HG03575 (cell line): ENCODE measurements around the gene TPD52L2.

Experiments used
- ATAC-seq: cut with Tn5 transposase; IDR thresholded peaks from one replicate; pipeline ENCODE4 v1.9.1; 2021; ENCODE audit not compliant: unreplicated experiment, insufficient number of reproducible peaks, low FRiP score; ENCODE audit errors: extremely low read depth

TPD52L2 gene

DNA sequence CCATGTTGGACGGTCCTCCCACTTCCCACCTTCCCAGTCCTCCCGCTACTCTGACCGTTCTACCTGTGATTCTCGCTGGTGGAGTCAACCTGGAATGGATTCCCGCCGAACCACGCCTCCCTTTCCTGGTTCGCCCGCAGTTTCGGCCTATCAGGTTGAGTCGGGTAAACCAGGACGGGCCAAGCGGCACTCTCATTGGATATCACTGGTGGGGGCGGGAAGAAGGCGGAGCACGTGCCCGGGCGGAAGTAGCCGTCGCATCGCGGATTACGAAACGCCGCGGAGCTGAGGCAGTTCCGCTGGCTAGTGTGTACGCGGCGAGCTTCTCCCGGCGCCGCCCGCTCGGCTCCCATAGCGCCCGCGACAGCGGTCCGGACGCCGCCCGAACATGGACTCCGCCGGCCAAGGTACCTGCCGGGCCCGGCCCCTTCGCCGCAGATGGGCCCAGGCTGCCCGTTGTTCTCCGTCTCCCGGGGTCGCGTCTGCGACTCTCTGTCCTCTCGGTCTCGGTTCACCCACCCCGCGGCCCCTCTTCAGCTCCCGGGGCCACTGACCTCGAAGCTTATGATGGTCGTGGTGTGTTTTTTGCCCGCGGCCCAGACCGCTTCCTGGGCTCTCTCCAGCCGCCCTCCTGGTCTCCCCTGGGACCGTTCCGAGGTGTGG is at the start of gene TPD52L2:
Gene TPD52L2, plus strand, starts transcription at position 293 of the 663 bp plus-strand sequence. Its CDS starts 96 bp downstream, at position 389.
- ATAC-seq: no peak

DNA sequence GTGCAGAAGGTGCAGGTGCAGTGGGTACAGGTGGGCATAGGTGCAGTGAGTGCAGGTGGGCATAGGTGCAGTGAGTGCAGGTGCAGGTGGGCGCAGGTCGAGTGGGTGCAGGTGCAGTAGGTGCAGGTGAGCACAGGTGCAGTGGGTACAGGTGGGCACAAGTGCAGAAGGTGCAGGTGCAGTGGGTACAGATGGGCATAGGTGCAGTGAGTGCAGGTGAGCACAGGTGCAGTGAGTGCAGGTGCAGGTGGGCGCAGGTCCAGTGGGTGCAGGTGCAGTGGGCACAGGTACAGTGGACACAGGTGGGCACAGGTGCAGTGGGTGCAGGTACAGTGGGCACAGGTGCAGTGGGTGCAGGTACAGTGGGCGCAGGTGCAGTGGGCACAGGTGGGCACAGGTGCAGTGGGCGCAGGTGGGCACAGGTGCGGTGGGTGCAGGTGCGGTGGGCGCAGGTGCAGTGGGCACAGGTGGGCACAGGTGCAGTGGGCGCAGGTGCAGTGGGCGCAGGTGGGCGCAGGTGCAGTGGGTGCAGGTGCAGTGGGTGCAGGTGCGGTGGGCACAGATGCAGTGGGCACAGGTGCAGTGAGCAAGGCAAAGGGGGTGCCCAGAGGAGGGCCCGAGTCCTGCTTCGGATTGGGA is 49.3 kb upstream of the TPD52L2 start:
- ATAC-seq: no peak

DNA sequence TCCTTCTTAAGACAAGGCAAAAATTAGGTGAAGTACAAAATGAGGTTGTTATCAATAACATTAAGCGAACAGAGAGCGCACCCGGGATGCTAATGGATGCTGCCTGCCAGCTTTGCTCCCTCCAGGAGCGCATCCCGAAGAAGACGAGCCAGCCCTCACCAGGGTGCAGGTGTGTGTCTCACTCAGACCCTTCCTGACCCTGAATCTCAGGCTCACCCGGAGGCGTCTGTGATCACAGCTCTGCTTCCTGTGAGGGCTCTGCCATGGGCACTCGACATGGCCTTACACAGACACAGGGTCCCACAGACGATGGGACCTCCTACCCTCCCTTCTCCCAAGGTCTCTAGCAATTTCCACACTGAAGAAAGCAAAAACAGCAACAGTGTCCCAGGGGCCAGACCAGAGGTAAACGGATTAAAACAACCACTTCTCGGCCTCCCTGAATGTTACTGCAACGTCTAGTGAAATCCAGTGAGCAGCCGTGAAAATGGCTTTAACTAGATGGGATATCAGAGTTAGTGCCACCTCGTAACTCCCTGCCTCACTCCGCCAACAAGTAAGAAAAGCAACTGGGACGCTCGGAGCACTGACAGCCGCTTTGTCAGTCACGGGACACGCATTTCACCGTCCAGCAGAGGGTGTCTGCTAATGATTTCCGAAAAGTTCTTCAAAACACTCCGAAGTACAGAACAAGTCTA is 45.7 kb upstream of the TPD52L2 start:
- ATAC-seq: no peak

DNA sequence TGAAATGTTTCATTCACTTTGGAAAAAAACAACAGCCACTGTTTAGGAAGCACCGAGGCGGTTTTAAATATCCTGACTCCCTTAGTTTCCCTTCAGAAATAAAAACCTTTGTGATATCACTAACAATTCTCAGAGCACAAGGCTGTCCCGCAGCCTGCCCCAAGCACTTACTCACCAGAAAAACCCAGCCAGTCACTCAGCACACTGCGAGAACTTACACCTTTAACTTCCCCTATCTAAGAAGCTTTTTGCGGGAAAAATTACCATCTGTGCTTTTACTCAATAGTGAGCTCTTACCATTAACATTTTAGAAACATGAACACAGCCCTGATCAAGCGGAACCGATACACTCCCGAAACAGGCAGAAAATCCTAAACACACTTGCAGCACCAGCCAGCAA is 43.3 kb upstream of the TPD52L2 start:
- ATAC-seq: no peak

DNA sequence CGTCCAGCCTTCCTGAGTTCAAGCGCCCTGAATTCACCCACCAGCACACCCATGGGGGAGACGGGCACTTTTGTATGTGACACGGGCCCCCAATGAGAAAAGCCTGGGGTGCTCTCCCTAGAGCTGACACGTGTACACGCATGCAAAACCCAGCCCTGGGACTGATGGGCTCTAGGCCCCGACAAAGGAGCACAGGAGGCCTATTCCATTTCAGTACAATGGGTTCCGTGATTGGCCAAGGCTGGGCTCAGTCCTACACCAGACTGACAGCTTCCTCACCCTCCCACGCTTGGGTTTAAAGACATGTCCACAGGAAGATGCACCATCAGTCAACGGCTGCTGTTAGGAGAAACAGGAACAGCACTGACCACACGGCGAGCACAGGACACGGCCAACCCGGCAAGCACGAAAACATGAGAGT is 42.8 kb upstream of the TPD52L2 start:
- no peak for ATAC-seq

DNA sequence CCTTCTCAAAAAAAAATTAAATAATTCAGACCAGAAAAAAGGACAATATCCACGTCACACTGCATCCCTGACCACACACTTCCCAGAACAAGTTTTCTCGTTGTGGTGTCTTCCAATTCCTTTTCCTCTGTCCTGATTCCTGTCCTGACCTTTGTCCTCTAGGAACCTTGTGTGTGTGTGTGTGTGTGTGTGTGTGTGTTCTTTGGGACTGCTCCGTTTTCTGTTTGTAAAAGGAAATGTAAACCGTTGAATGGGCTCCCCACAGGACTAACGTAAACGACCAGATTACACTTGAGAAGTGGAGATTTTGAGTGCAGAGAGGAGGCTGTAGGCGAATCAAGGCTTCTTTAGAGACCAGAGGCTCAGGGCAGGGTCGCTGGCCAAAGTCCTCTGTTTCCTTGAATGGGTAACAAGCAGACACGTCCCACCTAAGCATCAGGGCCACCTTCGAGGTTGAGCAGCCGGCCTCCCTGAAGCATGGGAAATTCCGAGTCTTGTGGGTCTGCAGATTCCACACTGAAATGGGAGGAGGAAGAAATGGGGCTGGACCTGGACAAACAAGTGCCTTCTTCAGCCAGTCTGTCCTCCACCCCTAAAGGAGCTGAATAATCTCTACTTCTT is 41.3 kb upstream of the TPD52L2 start:
- ATAC-seq: no peak

DNA sequence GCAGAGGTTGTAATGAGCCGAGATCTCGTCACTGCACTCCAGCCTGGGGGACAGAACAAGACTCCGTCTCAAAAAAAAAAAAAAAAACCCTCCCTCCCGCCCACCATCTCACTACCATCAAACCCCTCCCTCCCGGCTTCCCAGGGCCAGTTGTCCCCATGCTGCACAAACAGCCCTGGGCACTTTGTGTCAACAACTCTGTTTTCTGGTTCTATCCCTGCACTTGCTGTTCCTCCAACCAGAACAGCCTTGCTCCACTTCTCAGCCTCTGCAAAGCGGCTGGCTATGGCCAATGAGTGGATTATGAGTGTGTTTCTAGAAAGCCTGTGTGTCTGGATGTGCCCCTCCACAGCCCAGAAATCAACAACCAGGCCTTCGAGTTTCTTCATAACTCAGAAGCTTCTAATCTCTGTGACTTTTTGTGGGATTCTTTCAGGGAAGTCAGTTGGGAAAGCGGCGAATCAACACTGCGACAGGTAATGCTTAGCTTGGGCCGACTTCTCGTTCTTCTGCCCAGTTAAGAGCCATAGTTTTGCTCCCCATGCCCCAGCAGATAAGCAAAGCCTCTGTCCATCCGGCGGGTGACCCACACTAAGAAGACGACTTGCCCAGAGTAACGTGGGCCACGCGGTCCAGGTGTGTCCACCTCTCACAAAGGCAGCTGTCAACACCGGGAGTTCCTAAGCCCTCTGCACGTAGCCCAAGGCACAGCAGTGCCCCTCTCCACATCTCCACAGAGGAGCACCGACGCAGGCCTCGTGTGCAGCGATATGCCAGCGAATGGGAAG is 39.5 kb upstream of the TPD52L2 start:
- no peak for ATAC-seq

DNA sequence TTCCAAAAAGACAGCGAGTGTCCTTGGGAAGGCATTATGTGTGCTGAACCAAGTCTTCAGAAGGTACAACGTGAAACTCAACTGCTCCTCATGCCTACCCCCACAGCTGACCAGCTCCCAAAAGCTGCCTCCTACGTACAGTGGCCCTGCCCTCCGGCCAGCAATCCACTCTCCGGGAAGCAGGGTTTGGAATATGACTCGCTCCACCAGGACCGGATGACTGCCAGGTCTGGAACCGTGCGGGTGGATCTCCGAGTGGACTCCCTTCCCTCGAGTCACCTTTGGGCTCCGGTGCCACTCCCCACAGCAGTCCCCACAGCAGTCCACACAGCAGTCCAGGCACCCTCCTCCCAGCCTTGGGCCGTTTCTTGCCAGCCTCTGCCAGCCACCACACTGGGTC is 38.3 kb upstream of the TPD52L2 start:
- no peak for ATAC-seq

DNA sequence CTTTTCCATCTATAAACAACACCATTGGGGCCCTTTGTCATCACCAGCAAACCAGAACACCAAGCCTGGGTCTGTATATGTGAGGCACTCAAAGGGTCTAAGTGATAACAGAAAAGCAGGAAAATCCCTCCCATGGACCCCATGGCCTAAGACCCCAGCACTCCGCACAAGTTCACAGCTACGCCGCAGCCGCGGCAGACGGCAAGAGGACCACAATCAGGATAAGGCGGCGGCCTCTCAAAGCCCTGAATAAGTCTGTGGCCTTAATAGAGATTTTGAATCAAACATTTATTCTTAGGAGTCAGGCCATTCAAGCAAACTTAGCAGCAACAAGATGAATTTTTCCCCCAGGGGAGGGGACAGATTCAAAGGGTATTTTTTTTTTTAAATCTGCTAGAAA is 36.9 kb upstream of the TPD52L2 start:
- ATAC-seq: no peak

DNA sequence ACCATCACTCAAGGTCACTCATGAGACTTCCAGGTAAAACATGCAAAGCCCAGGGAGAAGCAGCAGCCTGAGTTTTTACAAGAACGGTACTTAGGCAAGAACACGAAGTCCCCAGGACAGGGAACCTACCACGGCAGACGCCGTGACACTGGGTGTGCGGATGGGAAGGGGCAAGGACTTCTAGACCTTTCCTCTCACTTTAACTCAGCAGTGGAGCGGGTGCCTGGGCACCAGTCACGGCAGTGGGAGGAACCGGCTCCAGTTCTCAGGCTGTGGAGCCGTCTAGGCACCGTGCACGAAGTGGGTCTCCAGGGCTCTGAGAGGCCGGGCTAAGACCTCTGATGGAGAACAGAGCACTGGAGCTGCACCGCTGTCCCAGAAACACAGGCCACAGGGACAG is 36.5 kb upstream of the TPD52L2 start:
- ATAC-seq: no peak

DNA sequence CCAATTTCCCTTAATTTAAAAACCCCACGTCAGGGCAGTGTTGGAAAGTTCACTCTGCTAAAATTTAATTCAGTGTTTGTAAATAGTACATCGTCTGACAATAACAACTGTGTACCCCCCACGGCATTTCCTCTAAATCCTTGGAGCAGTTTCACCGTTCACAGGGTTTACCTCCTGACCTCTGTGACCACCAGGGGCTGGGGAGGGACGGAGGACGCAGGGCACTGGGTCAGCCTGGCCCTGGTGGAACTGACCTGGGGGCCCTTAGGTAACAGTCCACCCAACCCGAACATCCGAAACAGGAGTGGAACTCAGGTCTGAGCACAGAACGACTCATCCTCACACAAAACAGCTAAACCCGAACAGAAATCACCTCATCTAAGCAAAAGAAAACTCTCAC is 36.1 kb upstream of the TPD52L2 start:
- ATAC-seq: no peak

DNA sequence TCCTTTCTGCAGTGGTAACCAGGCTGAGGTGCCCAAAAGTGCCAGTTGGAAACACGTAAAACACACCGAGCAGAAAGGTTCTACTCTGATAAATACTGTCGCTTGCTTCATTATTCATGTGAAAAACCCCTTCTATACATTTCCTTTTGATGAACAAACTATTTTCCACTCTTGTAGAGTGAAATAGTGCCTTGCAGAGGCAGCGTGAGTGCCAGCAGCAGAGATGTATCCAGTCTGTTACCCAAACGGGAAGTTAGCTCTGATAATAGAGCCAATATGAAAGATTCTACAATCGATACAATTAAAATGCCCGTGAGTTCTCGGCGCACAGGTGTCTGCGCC is 35.5 kb upstream of the TPD52L2 start:
- ATAC-seq: no peak

DNA sequence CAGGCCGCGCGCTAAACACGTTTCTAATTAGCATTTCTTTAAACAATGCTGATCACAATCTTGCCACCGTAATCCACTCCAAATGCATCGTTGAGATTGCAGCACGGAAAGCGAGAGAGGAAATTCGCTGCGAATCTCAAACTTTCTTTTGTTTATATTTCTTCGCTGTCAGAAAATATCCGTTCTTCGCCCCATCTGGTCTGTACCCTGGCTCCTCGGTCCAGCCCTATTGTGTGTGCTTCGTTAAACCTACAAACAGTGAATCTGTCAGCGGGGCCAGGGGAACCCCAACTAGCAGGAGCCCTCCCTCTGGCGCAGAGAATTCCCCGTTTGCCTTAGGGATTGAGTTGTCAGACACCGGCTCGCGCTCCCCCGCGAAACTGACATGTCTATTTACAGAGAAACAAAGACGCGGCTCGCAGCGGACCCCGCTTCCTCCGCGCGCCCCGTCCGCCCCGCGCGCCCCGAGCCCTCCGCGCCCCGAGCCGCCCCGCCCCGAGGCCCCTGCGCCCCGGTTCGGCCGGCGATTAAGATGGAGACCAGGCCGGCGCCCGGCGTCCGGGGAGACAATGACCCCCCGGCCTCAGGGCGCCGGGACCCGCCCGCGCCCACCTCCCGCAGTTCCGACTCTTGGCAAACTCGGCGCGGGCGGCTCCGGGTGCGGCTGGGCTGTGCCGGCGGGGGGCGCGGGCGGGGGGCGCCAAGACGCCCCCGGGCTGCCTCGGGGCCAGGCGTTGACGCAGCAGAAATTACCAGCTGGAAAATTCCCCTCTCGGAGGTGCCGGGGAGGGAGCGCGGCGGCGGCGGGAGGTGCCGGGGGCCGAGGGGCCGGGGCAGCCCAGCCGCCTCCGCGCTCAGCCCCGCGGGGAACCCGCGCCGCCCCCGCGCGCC is 34.9 kb upstream of the TPD52L2 start:
- ATAC-seq: no peak

DNA sequence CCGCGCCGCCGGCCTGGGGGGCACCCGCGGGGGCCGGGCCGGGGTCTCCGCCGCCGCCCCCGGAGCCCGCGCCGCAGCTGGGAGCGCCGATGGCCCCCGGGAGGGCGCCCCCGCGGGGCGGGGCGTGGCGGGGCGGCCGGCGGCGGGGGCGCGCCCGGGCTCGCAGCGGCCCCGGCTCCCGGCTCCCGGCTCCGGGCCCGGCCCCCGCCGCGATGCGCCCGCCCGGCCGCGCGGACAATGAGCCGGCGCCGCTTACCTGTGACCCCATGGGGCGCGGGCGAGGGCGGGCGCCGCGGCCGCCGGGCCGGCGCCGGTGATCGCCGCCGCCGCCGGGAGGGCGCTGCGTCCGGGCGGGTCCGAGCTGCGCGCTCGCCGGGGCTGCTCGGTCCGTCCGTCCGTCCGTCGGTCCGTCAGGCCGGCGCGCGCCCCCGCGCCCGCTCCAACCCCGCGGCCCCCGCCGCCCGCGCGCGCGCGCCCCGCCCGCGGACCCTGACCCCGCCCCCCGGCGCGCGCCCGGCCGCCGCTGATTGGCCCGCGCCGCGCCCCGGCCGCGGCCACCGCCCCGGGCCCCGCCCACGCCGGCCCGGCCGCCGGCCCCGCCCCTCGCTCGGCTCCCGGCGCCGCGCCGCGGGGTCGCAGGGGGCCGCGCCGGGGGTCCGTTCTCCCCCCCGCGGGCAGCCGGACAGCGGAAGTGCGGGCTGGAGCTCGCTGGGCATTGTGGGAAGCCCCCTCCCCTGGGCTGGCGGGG is 34.1 kb upstream of the TPD52L2 start, which contains the start of gene ZBTB46:
Gene ZBTB46, minus strand, starts transcription at position 424 of the 748 bp plus-strand sequence. CDS start 40,507 bp downstream, outside the sequence.
- ATAC-seq: no peak

DNA sequence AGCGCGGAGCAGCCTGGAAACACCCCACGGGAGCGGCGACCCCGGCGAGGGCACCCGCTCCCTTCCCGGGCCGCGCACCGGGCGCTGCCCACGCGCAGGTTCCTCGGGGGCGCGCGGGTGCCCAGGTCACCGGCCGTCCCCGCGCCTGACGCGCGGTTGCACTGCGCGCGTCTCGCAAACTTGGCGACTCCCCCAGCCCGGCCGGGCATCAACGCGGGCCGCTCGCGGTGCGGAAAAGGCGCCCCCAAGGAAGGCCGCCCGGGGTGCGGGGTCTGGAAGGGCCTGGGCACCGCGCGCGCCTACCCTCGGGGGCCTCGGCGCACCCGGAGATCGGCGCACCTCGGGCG is 33.5 kb upstream of the TPD52L2 start:
- no peak for ATAC-seq

DNA sequence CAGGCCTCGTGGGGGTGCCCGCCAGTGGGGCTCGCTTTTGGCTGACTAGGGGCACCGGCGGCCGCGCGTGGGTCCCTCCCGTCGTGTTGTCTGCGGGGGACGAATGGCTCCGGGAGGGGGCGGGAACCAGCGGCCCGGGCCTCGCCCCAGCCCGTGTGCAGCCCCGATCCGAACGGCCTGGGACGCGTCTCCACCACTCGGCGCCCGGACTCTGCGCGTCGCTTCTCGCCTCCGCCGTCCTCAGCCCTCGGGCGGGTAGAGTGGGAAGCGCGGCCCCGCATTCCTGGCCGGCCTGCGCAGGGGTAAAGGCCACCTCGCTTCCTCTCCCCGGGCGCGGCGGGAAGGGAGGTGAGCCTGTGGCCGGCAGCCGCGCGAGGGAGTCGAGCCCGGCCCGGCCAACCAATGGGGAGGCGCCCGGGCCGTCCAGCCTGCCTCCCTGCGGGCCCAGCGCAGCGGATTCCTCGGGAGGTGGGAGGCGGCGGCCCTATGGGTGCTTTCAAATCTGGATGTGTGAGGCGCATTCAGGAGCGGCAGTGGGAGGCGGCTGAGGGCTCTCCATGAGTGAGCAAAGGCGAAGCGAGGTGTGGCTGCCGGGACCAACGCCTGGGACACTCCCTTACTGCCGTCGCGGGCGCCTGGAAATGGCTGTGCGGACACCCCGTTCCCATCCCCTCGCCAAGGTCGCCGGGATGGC is 32.9 kb upstream of the TPD52L2 start:
- no peak for ATAC-seq
